ENCODE measurements around the gene HPDL. TPM values are rescaled to one million over a fixed set of nuclear protein-coding genes. Genes with fewer than 3 reads are reported as not detected.

Gene HPDL
- total RNA-seq, 4 donors from 2014 or later = 1.7 to 2.4 (median 1.7) TPM; not detected in 1

DNA sequence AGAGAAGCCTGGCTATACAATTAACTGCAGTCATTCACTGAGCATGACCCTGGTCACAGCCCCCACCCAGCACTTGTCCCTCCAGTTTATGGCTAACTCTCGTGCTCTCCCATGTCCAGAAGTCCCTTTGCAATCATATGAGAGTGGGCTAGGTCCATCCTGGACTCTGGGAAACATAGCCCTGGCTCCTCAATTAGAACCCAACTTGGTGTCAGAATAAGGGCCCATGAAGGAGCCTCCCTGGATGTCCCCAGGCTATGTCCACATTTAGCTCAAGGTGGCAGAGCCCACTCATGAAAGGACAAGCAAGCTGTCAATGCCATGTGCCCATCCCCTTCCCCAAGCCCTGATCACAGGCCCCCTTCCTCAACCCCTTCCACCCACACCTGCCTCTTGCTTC lies 27.4 kb upstream of the HPDL start:
- no peak for DNase-seq (ENCODE audit: low spot score in 2 of 2)
- Histone ChIP-seq H3K4me3 (no peak overlapping the region), H3K9me3 (no peaks in the 10 kb centered on the region), H3K4me1 (peaks cover 0 to 11% (median under 1%) of the 10 kb centered on the region in 4 donors), H3K27me3 (no peaks in the 10 kb centered on the region), H3K36me3 (no peaks in the 10 kb centered on the region), H3K27ac (no peak overlapping the region)
- TF ChIP-seq EP300 (IDR thresholded peaks at IDR 0.05) = no peak
- TF ChIP-seq, protein P1, sequence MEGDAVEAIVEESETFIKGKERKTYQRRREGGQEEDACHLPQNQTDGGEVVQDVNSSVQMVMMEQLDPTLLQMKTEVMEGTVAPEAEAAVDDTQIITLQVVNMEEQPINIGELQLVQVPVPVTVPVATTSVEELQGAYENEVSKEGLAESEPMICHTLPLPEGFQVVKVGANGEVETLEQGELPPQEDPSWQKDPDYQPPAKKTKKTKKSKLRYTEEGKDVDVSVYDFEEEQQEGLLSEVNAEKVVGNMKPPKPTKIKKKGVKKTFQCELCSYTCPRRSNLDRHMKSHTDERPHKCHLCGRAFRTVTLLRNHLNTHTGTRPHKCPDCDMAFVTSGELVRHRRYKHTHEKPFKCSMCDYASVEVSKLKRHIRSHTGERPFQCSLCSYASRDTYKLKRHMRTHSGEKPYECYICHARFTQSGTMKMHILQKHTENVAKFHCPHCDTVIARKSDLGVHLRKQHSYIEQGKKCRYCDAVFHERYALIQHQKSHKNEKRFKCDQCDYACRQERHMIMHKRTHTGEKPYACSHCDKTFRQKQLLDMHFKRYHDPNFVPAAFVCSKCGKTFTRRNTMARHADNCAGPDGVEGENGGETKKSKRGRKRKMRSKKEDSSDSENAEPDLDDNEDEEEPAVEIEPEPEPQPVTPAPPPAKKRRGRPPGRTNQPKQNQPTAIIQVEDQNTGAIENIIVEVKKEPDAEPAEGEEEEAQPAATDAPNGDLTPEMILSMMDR (IDR thresholded peaks at IDR 0.05) = no peak
- no peak for TF ChIP-seq POLR2A (IDR thresholded peaks at IDR 0.05)
- 0 to 57% methylated on average over 1 of the region's 1 CpG for WGBS, 2 donors

DNA sequence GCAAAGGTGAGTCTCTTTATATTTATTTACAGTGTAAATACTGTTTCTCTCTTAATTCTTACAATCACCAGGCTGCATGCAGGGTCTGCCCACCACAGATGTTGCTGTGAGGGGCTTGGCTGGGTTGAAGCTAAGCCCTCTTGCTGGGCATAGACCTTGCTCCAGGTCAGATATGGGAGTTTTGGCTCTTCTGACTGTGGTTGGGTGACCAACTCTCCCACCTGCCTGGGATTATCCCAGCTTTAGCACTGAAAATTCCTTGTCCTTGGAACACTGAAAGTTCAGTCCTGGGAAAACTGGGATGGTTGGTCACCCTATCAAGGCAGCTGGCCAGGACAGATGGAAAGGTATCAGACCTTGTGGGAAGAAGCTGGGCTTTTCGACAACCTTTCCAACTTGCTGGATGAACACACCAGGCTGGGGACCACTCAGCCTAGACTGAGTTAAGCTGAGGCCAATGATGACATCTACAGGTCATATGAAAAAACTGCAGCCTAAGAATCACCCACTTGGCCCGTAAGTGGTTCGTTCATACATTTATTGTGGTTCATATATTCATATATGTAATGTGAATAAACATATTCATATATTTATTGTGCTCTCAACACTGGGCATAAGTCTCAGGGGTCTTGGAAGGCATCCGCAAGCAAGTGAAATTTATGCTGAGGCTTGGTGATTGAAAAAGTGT lies 26.6 kb upstream of the HPDL start:
- Histone ChIP-seq H3K9me3 (no peaks in the 10 kb centered on the region), H3K27me3 (no peaks in the 10 kb centered on the region), H3K4me3 (no peak overlapping the region), H3K4me1 (peaks cover 0 to 19% (median 5%) of the 10 kb centered on the region in 4 donors), H3K36me3 (no peaks in the 10 kb centered on the region), H3K27ac (no peak overlapping the region)
- DNase-seq (ENCODE audit: low spot score in 2 of 2) = peak in 1 of 2 donors; percentile 23
- TF ChIP-seq, protein P1 (IDR thresholded peaks at IDR 0.05) = peak; percentile 53 to 79 (median 66)
- no peak for TF ChIP-seq EP300 (IDR thresholded peaks at IDR 0.05)
- TF ChIP-seq POLR2A (IDR thresholded peaks at IDR 0.05) = no peak
- WGBS, 2 donors = 8 to 9% methylated on average over 4 of the region's 4 CpGs

DNA sequence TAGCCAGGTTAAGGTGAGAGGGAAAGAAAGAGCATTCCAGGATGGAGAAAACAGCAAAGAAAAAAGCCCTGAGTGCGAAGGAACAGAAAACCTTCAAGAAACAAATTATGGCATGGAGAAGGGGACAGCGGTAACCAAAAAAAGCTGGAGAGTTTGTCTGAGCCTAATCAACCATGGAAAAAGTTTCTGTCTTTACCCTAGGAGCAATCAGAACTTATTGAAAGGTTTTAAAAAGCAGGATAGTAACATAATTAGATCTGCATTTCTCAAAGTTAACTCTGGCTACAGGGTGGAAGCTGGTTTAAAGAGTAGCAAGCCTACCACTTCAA lies 26.1 kb upstream of the HPDL start:
- Histone ChIP-seq H3K4me1 (peaks cover 0 to 19% (median 5%) of the 10 kb centered on the region in 4 donors), H3K36me3 (no peaks in the 10 kb centered on the region), H3K9me3 (no peaks in the 10 kb centered on the region), H3K27me3 (no peaks in the 10 kb centered on the region), H3K4me3 (no peak overlapping the region), H3K27ac (no peak overlapping the region)
- DNase-seq (ENCODE audit: low spot score in 2 of 2) = no peak
- no peak for TF ChIP-seq POLR2A (IDR thresholded peaks at IDR 0.05)
- TF ChIP-seq, protein P1 (IDR thresholded peaks at IDR 0.05) = peak in 3 of 5 experiments; percentile 1 to 21 (median 15)
- TF ChIP-seq EP300 (IDR thresholded peaks at IDR 0.05) = no peak
- WGBS, 2 donors = 72 to 82% methylated on average over 2 of the region's 2 CpGs

DNA sequence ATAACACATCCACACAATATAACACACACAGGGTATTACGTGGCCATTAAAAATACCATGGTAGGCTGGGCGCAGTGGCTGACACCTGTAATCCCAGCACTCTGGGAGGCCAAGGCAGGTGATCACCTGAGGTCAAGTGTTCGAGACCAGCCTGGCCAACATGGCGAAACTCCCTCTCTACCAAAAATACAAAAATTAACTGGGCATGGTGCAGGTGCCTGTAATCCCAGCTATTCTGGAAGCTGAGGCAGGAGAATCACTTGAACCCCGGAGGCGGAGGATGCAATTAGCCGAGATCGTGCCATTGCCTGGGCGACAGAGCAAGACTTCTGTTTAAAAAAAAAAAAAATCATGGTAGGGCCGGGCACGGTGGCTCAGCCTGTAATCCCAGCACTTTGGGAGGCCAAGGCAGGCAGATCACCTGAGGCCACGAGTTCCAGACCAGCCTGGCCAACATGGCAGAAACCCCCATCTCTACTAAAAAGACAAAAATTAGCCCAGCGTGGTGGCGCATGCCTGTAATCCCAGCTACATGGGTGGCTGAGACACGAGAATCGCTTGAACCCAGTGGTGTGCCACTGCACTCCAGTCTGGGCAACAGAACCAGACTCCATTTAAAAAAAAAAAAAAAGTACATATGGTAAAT lies 24.1 kb upstream of the HPDL start:
- 82 to 83% methylated on average over 16 of the region's 16 CpGs for WGBS, 2 donors
- Histone ChIP-seq H3K36me3 (no peaks in the 10 kb centered on the region), H3K4me1 (peaks cover 0 to 19% (median 5%) of the 10 kb centered on the region in 4 donors), H3K27ac (peak overlapping the region in 3 of 4 donors; percentile 87 to 97 (median 93)), H3K27me3 (no peaks in the 10 kb centered on the region), H3K4me3 (peak overlapping the region; percentile 56 to 88 (median 75)), H3K9me3 (no peaks in the 10 kb centered on the region)
- DNase-seq (ENCODE audit: low spot score in 2 of 2) = no peak
- TF ChIP-seq, protein P1 (IDR thresholded peaks at IDR 0.05) = no peak
- TF ChIP-seq POLR2A (IDR thresholded peaks at IDR 0.05) (no peak), EP300 (IDR thresholded peaks at IDR 0.05) (no peak)
